GM12872 (cell line): ENCODE data around the gene ZMYM1.

Source experiments
- CTCF ChIP-seq: IDR thresholded peaks from 3 replicates; pipeline ENCODE4 v1.5.1; 2011; ENCODE audit warnings: low read depth, mild to moderate bottlenecking, low read length, moderate library complexity; ENCODE audit not compliant: insufficient read depth

The ZMYM1 gene

DNA sequence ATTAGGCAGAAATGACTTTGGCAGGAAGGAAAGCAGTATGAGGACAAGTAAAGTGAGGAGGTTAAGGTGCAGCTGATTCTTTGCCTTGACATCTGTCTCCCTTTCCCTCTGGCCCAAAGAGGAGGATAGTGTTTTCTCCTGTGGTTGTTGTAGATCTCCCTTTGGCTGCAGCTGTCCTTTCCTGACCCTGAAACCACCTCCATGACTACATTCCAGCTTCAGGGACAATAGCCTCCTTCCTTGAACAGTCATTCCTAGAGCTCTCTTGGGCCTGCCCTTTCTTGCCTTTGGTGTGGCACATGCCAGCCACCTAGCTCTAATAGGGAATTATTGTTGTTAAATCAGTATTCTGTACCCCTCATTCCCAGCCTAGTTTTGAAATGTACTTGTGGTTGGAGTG, 6.2 kb downstream of the ZMYM1 start:
- no peak for TF ChIP-seq CTCF

DNA sequence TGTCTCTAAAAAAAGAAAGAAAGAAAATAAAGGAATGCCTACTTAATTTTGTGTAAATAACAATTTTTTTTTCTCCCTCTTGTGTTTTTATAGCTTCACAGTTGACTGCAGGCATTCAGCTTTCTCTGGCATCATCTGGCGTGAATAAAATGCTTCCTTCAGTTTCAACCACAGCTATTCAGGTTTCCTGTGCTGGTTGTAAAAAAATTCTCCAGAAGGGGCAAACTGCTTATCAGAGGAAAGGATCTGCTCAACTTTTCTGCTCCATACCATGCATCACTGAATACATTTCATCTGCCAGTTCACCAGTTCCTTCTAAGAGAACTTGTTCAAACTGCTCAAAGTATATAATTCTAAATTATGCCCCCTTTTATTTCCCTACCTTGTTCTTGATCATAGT, 18.0 kb downstream of the ZMYM1 start:
- TF ChIP-seq CTCF = no peak

GRCh38 chr1:35111106-35111505, 31.9 kb downstream of the ZMYM1 start:
- TF ChIP-seq CTCF = no peak

DNA sequence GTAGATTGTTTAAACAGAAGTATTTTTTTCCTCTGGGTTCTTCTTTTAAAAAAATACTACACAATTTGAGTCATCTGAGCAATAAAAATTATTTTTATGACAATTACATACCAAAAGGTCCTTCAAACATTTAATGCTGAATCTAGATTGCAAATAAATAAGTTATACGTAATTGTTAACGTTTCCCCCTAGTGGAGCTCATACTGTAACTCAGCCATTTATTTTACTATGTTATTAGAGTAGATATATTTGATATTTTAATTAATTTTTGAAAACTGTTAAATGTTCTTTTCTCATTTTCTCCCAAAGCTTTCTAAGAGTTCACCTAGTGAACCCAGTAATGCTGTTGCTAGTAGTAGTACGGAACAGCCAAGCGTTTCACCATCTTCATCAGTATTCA, 33.5 kb downstream of the ZMYM1 start:
- TF ChIP-seq CTCF = no peak

DNA sequence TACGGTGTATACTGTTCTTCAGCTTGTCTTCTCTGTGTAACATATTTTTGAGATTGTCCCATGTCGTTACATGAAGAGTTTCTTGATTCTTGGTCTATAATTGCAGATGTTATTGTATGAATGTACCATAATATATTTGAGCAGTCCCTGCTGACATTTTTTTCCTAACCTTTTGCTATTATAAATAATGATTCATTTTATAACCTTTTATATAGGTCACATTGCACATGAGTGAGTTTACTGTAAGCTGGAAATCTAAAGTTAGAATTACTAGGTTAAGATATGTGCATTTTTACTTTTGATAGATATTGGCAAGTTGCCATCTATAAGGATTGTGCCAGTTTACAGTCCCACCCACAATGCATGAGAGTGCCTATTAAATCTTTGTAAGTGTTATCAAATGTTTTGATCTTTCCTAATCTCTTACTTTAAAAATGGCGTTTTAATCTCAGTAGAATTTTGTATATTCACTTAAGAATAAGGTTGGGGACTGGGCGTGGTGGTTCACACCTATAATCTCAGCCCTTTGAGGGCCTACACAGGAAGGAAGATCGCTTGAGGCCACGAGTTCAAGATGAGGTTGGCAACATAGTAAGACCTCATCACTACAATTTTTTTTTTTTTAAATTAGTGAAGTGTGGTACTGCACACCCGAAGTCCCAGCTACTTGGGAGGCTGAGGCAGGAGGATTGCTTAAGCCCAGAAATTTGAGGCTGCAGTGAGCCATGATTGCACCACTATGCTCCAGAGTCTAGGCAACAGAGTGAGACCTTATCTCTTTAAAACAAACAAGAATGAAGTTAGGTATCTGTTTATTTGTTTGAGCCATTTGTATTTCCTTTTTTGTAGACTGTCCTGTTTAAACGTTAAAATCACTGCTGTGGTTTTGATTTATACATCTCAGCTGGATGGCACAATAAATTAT, 36.5 kb downstream of the ZMYM1 start:
- TF ChIP-seq CTCF = no peak

- no peak for TF ChIP-seq CTCF
Observed at GRCh38 chr1:35120458-35121133, 41.4 kb downstream of the ZMYM1 start.

GRCh38 chr1:35122311-35122710, 43.1 kb downstream of the ZMYM1 start:
- TF ChIP-seq CTCF = no peak
